ENCODE measurements around the gene ZNF846. TPM values are rescaled to one million over a fixed set of nuclear protein-coding genes. Genes with fewer than 3 reads are reported as not detected.

The ZNF846 gene
- total and polyA plus RNA-seq, 3 donors from 2014 or later = 48.1 to 63.3 (median 50.5) TPM

GRCh38 chr19:9705836-9706235, 62.7 kb downstream of the ZNF846 start:
- 60 to 74% methylated on average over 6 of the region's 6 CpGs for WGBS, 2 donors

GRCh38 chr19:9702186-9702585, 66.4 kb downstream of the ZNF846 start:
- Histone ChIP-seq H3K27ac (no peak overlapping the region), H3K36me3 (ENCODE audit: low read depth, missing control alignments) (no peaks in the 10 kb centered on the region), H3K4me1 (no peaks in the 10 kb centered on the region), H3K9me3 (no peaks in the 10 kb centered on the region), H3K27me3 (no peaks in the 10 kb centered on the region), H3K4me3 (no peak overlapping the region)
- WGBS, 2 donors = 54 to 79% methylated on average over 6 of the region's 6 CpGs
- intact Hi-C loops (cut with DNase I; ENCODE audit: low total_unique reads) = no loop called here
- no peak for DNase-seq
- no peak for TF ChIP-seq POLR2A (IDR thresholded peaks at IDR 0.05)
- TF ChIP-seq, protein P1, sequence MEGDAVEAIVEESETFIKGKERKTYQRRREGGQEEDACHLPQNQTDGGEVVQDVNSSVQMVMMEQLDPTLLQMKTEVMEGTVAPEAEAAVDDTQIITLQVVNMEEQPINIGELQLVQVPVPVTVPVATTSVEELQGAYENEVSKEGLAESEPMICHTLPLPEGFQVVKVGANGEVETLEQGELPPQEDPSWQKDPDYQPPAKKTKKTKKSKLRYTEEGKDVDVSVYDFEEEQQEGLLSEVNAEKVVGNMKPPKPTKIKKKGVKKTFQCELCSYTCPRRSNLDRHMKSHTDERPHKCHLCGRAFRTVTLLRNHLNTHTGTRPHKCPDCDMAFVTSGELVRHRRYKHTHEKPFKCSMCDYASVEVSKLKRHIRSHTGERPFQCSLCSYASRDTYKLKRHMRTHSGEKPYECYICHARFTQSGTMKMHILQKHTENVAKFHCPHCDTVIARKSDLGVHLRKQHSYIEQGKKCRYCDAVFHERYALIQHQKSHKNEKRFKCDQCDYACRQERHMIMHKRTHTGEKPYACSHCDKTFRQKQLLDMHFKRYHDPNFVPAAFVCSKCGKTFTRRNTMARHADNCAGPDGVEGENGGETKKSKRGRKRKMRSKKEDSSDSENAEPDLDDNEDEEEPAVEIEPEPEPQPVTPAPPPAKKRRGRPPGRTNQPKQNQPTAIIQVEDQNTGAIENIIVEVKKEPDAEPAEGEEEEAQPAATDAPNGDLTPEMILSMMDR (IDR thresholded peaks at IDR 0.05) = no peak

More at GRCh38 chr19:9705836-9706235, 62.7 kb downstream of the ZNF846 start:
- Histone ChIP-seq H3K27me3 (no peaks in the 10 kb centered on the region), H3K27ac (no peak overlapping the region), H3K4me1 (no peaks in the 10 kb centered on the region), H3K9me3 (no peaks in the 10 kb centered on the region), H3K36me3 (ENCODE audit: low read depth, missing control alignments) (no peaks in the 10 kb centered on the region), H3K4me3 (no peak overlapping the region)
- no peak for DNase-seq
- TF ChIP-seq, protein P1 (IDR thresholded peaks at IDR 0.05) = no peak
- no peak for TF ChIP-seq POLR2A (IDR thresholded peaks at IDR 0.05)
- intact Hi-C loops (cut with DNase I; ENCODE audit: low total_unique reads) = no loop called here

Other genes starting within 250 kb of the ZNF846 start
- gene ZNF426, start 230.1 kb downstream of the ZNF846 start, total RNA-seq = 10 to 100 TPM; 13.8 to 13.9 TPM
- gene ZNF426, start 230.1 kb downstream of the ZNF846 start, polyA plus RNA-seq (ENCODE audit: insufficient read depth, low read depth, low replicate concordance) = 5.7 TPM
- gene ZNF121, start 184.2 kb downstream of the ZNF846 start, total RNA-seq = 10 to 100 TPM; 20.8 to 26.4 TPM
- gene ZNF121, start 184.2 kb downstream of the ZNF846 start, polyA plus RNA-seq (ENCODE audit: insufficient read depth, low read depth, low replicate concordance) = 4.1 TPM
- 10 to 100 TPM; 19.3 to 37.7 TPM for gene ZNF561, start 147.5 kb downstream of the ZNF846 start, total RNA-seq
- gene ZNF561, start 147.5 kb downstream of the ZNF846 start, polyA plus RNA-seq (ENCODE audit: insufficient read depth, low read depth, low replicate concordance) = 16.9 TPM
- 10 to 100 TPM; 16.9 to 17.4 TPM for gene ZNF562, start 93.6 kb downstream of the ZNF846 start, total RNA-seq
- gene ZNF562, start 93.6 kb downstream of the ZNF846 start, polyA plus RNA-seq (ENCODE audit: insufficient read depth, low read depth, low replicate concordance) = 7.4 TPM
- 10 to 100 TPM; 38.7 to 42.6 TPM for gene FBXL12, start 50.3 kb upstream of the ZNF846 start, total RNA-seq
- 24.7 TPM for gene FBXL12, start 50.3 kb upstream of the ZNF846 start, polyA plus RNA-seq (ENCODE audit: insufficient read depth, low read depth, low replicate concordance)
- gene UBL5, start 59.2 kb upstream of the ZNF846 start, total RNA-seq = 100 to 1,000 TPM; 418 to 540 TPM
- 491 TPM for gene UBL5, start 59.2 kb upstream of the ZNF846 start, polyA plus RNA-seq (ENCODE audit: insufficient read depth, low read depth, low replicate concordance)
- gene PIN1, start 66.6 kb upstream of the ZNF846 start, total RNA-seq = 100 to 1,000 TPM; 228 to 232 TPM
- 209 TPM for gene PIN1, start 66.6 kb upstream of the ZNF846 start, polyA plus RNA-seq (ENCODE audit: insufficient read depth, low read depth, low replicate concordance)
- 10 to 100 TPM; 15.9 to 22.5 TPM for gene OLFM2, start 167.8 kb upstream of the ZNF846 start, total RNA-seq
- gene OLFM2, start 167.8 kb upstream of the ZNF846 start, polyA plus RNA-seq (ENCODE audit: insufficient read depth, low read depth, low replicate concordance) = 27.0 TPM
- gene COL5A3, start 241.8 kb upstream of the ZNF846 start, total RNA-seq = 1 to 10 TPM; 5.5 to 7.0 TPM
- gene COL5A3, start 241.8 kb upstream of the ZNF846 start, polyA plus RNA-seq (ENCODE audit: insufficient read depth, low read depth, low replicate concordance) = 7.6 TPM
- 1 to 10 TPM in 1 of 2 donors, not detected in 1; 1.7 TPM for gene RDH8, start 244.7 kb upstream of the ZNF846 start, total RNA-seq
- gene RDH8, start 244.7 kb upstream of the ZNF846 start, polyA plus RNA-seq (ENCODE audit: insufficient read depth, low read depth, low replicate concordance) = 3.7 TPM

Data from testis (tissue), 3 donors.